DND-41 (cell line): ENCODE measurements around the gene FGF14.

Source experiments
- CTCF ChIP-seq: IDR thresholded peaks from 2 replicates; pipeline ENCODE4 v1.5.1; 2012; ENCODE audit warnings: borderline replicate concordance, low read length, moderate library complexity, mild to moderate bottlenecking; ENCODE audit not compliant: poor library complexity, severe bottlenecking; ENCODE audit errors: extremely low read depth
- EZH2 ChIP-seq: IDR thresholded peaks from 3 replicates; pipeline ENCODE4 v1.6.1; 2012; ENCODE audit warnings: borderline replicate concordance, low read depth, mild to moderate bottlenecking, moderate library complexity, low read length, inconsistent platforms; ENCODE audit not compliant: severe bottlenecking

GRCh38 chr13:102327119-102327617 lies 74.7 kb downstream of the FGF14 start:
- TF ChIP-seq CTCF: no peak
- no peak for TF ChIP-seq EZH2
